Liver (tissue), 9 donors: ENCODE measurements around the gene KAT7. TPM values are rescaled to one million over a fixed set of nuclear protein-coding genes. Genes with fewer than 3 reads are reported as not detected.

ENCODE experiments used
- DNase-seq: peaks from one replicate; pipeline ENCODE4 v3.0.0-alpha.2; 2017; ENCODE audit warnings: low spot score
- H3K27ac ChIP-seq, 2 donors: one replicate each; pipeline ENCODE4 v1.7.0; 2013; ENCODE audit warnings: inconsistent platforms in 2 of 2, low read length in 2 of 2, control low read depth in 1 of 2, low read depth in 1 of 2, mild to moderate bottlenecking in 1 of 2
- H3K27me3 ChIP-seq, 4 donors: one replicate each; pipeline versions ENCODE4 v1.6.1 to v1.7.0; 2013; ENCODE audit warnings: low read length in 3 of 4, inconsistent platforms in 1 of 4, mild to moderate bottlenecking in 1 of 4, moderate library complexity in 1 of 4; ENCODE audit not compliant: control insufficient read depth in 4 of 4, insufficient read depth in 4 of 4
- H3K36me3 ChIP-seq, 4 donors: one replicate each; pipeline versions ENCODE4 v1.6.1 to v1.7.0; 2013; ENCODE audit warnings: low read length in 3 of 4, mild to moderate bottlenecking in 3 of 4, low read depth in 1 of 4, moderate library complexity in 1 of 4; ENCODE audit not compliant: control insufficient read depth in 4 of 4, insufficient read depth in 3 of 4
- H3K4me1 ChIP-seq, 4 donors: one replicate each; pipeline versions ENCODE4 v1.6.1 to v1.7.0; 2013; ENCODE audit warnings: low read length in 3 of 4, mild to moderate bottlenecking in 3 of 4, moderate library complexity in 1 of 4; ENCODE audit not compliant: control insufficient read depth in 4 of 4, insufficient read depth in 4 of 4
- H3K4me3 ChIP-seq, 3 donors: one replicate each; pipeline versions ENCODE4 v1.6.1 to v1.7.0; 2013; ENCODE audit warnings: low read length in 3 of 3, control low read depth in 1 of 3, low read depth in 1 of 3, mild to moderate bottlenecking in 1 of 3
- H3K9ac ChIP-seq, 2 donors: one replicate each; pipeline ENCODE4 v1.7.0; 2013; ENCODE audit warnings: low read length in 2 of 2, mild to moderate bottlenecking in 2 of 2, moderate library complexity in 2 of 2, control low read depth in 1 of 2, low read depth in 1 of 2
- H3K9me3 ChIP-seq, 4 donors: one replicate each; pipeline versions ENCODE4 v1.6.1 to v1.7.0; 2013; ENCODE audit warnings: low read length in 3 of 4; ENCODE audit not compliant: control insufficient read depth in 4 of 4
- EGR1 ChIP-seq, 2 donors: IDR thresholded peaks; 2 replicates each; pipeline ENCODE4 v1.6.1; 2016 to 2018; ENCODE audit warnings: antibody characterized with exemption in 2 of 2, low read depth in 2 of 2
- FOXA1 ChIP-seq: IDR thresholded peaks from 2 replicates; pipeline ENCODE4 v1.6.1; 2016; ENCODE audit warnings: antibody characterized with exemption
- FOXA2 ChIP-seq: IDR thresholded peaks from 2 replicates; pipeline ENCODE4 v1.6.1; 2016; ENCODE audit warnings: antibody characterized with exemption
- GABPA ChIP-seq, 2 donors: IDR thresholded peaks in 1 of 2; conservative IDR thresholded peaks in 1 of 2; 2 replicates each; pipeline ENCODE4 v1.6.1; 2016; ENCODE audit warnings: antibody characterized with exemption in 2 of 2, mild to moderate bottlenecking in 1 of 2, moderate library complexity in 1 of 2
- HNF4A ChIP-seq, 2 donors: conservative IDR thresholded peaks; 2 replicates each; pipeline ENCODE4 v1.6.1; 2016; ENCODE audit warnings: antibody characterized with exemption in 2 of 2, mild to moderate bottlenecking in 2 of 2
- HNF4G ChIP-seq: IDR thresholded peaks from 2 replicates; pipeline ENCODE4 v1.6.1; 2016; ENCODE audit warnings: antibody characterized with exemption
- JUND ChIP-seq, 2 donors: IDR thresholded peaks; 2 replicates each; pipeline ENCODE4 v1.6.1; 2016; ENCODE audit warnings: antibody characterized with exemption in 2 of 2
- NR2F2 ChIP-seq: IDR thresholded peaks from 2 replicates; pipeline ENCODE4 v1.6.1; 2016; ENCODE audit warnings: antibody characterized with exemption
- RAD21 ChIP-seq, 2 donors: IDR thresholded peaks; 2 replicates each; pipeline ENCODE4 v1.6.1; 2016; ENCODE audit warnings: antibody characterized with exemption in 2 of 2, mild to moderate bottlenecking in 2 of 2
- REST ChIP-seq: IDR thresholded peaks from 2 replicates; pipeline ENCODE4 v1.6.1; 2016; ENCODE audit warnings: antibody characterized with exemption, mild to moderate bottlenecking
- RXRA ChIP-seq, 2 donors: IDR thresholded peaks; 2 replicates each; pipeline ENCODE4 v1.6.1; 2017 to 2018; ENCODE audit warnings: antibody characterized with exemption in 2 of 2, mild to moderate bottlenecking in 1 of 2
- SP1 ChIP-seq: IDR thresholded peaks from 2 replicates; pipeline ENCODE4 v1.6.1; 2018; ENCODE audit warnings: antibody characterized with exemption, mild to moderate bottlenecking
- YY1 ChIP-seq: IDR thresholded peaks from 2 replicates; pipeline ENCODE4 v1.6.1; 2016; ENCODE audit warnings: antibody characterized with exemption, mild to moderate bottlenecking
- WGBS: extraction: QIAGEN DNeasy Blood & Tissue Kit; methylation state at CpG from one replicate; pipeline ENCODE4 v1.1.7; 2013; 5-methylcytosine and 5-hydroxymethylcytosine counted together
- polyA plus RNA-seq, 2 donors: library from polyadenylated mRNA; stranded (reverse) in 1 of 2; unstranded in 1 of 2; fragments of 200-250 nt in 1 of 2; fragments of >200 nt in 1 of 2; fragmentation: Nextera tagmentation in 1 of 2; extraction: Ambion mirVana in 1 of 2; gene quantifications; one replicate each; pipeline versions ENCODE4 v1.2.1 to v1.2.3, GENCODE V29; 2013 to 2015
- total RNA-seq, 2 donors: library from RNA; depleted of rRNA; stranded (reverse); fragments of >200 nt; gene quantifications; one replicate each; pipeline ENCODE4 v1.2.3, GENCODE V29; 2014
- TF ChIP-seq, protein P1 (sequence below): fragments of 150-350 bp; IDR thresholded peaks from 2 replicates; pipeline ENCODE4 v1.5.1; 2017; ENCODE audit warnings: improper control_type of control experiment, low read depth, low read length; ENCODE audit not compliant: missing input control
- TF ChIP-seq, protein P2 (sequence below): IDR thresholded peaks from 2 replicates; pipeline ENCODE4 v1.6.1; 2016; ENCODE audit warnings: antibody characterized with exemption
- TF ChIP-seq, protein P3 (sequence below): IDR thresholded peaks from 2 replicates; pipeline ENCODE4 v1.6.1; 2016; ENCODE audit warnings: antibody characterized with exemption
- donor health status: healthy.
- donor health status: healthy.
- donor health status: healthy.
- donor health status: healthy.
- donor health status: healthy.

Gene KAT7
- total and polyA plus RNA-seq, 4 donors: 6.1 to 24.2 (median 12.6) TPM

GRCh38 chr17:49842371-49842770 is 53.9 kb downstream of the KAT7 start:
- Histone ChIP-seq H3K36me3 (no peaks in the 10 kb centered on the region), H3K27ac (no peak overlapping the region), H3K4me3 (no peak overlapping the region), H3K9me3 (no peaks in the 10 kb centered on the region), H3K27me3 (no peaks in the 10 kb centered on the region), H3K9ac (no peak overlapping the region), H3K4me1 (peaks cover 0 to 5% (median 0%) of the 10 kb centered on the region in 4 donors)
- WGBS: 78% methylated on average over 3 of the region's 3 CpGs
- TF ChIP-seq FOXA1: no peak
- TF ChIP-seq JUND (IDR thresholded peaks at IDR 0.05): no peak
- TF ChIP-seq SP1: no peak
- no peak for TF ChIP-seq HNF4G
- TF ChIP-seq RAD21 (IDR thresholded peaks at IDR 0.05): no peak
- TF ChIP-seq NR2F2: no peak
- TF ChIP-seq, protein P1, sequence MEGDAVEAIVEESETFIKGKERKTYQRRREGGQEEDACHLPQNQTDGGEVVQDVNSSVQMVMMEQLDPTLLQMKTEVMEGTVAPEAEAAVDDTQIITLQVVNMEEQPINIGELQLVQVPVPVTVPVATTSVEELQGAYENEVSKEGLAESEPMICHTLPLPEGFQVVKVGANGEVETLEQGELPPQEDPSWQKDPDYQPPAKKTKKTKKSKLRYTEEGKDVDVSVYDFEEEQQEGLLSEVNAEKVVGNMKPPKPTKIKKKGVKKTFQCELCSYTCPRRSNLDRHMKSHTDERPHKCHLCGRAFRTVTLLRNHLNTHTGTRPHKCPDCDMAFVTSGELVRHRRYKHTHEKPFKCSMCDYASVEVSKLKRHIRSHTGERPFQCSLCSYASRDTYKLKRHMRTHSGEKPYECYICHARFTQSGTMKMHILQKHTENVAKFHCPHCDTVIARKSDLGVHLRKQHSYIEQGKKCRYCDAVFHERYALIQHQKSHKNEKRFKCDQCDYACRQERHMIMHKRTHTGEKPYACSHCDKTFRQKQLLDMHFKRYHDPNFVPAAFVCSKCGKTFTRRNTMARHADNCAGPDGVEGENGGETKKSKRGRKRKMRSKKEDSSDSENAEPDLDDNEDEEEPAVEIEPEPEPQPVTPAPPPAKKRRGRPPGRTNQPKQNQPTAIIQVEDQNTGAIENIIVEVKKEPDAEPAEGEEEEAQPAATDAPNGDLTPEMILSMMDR: no peak
- TF ChIP-seq FOXA2: no peak
- TF ChIP-seq RXRA (IDR thresholded peaks at IDR 0.05): no peak
- no peak for TF ChIP-seq REST
- no peak for TF ChIP-seq EGR1 (IDR thresholded peaks at IDR 0.05; ENCODE audit: low read depth in 2 of 2)
- TF ChIP-seq, protein P2, sequence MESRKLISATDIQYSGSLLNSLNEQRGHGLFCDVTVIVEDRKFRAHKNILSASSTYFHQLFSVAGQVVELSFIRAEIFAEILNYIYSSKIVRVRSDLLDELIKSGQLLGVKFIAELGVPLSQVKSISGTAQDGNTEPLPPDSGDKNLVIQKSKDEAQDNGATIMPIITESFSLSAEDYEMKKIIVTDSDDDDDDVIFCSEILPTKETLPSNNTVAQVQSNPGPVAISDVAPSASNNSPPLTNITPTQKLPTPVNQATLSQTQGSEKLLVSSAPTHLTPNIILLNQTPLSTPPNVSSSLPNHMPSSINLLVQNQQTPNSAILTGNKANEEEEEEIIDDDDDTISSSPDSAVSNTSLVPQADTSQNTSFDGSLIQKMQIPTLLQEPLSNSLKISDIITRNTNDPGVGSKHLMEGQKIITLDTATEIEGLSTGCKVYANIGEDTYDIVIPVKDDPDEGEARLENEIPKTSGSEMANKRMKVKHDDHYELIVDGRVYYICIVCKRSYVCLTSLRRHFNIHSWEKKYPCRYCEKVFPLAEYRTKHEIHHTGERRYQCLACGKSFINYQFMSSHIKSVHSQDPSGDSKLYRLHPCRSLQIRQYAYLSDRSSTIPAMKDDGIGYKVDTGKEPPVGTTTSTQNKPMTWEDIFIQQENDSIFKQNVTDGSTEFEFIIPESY: no peak
- no peak for TF ChIP-seq YY1
- TF ChIP-seq HNF4A (conservative IDR thresholded peaks at IDR 0.05): no peak
- DNase-seq: no peak

DNA sequence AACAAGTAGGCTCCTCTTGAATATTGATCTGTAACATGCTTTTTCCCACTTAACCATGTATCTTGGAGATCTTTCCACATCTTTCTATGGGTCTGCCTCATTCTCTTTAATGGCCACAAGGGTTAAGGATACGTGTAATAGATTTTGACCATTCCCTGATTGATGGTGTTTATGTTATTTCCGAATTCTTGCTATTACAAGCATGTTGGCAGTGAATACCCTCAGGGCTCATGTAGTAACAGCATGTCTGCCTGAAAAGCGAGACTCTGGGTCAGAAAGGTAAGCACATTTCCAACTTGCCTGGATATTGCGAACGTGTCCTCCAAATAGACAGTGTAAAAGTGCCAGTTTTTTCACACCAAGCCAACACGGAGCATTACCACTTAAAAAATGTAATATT is 54.4 kb downstream of the KAT7 start:
- no peak for TF ChIP-seq FOXA2
- TF ChIP-seq HNF4G: no peak
- TF ChIP-seq, protein P3, sequence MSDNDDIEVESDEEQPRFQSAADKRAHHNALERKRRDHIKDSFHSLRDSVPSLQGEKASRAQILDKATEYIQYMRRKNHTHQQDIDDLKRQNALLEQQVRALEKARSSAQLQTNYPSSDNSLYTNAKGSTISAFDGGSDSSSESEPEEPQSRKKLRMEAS: no peak
- no peak for TF ChIP-seq GABPA (IDR thresholded peaks at IDR 0.05 in 1 of 2, conservative IDR thresholded peaks at IDR 0.05 in 1 of 2)
- Histone ChIP-seq H3K4me3 (no peak overlapping the region), H3K4me1 (peaks cover 0 to 5% (median 0%) of the 10 kb centered on the region in 4 donors), H3K36me3 (no peaks in the 10 kb centered on the region), H3K27ac (no peak overlapping the region), H3K9ac (no peak overlapping the region), H3K9me3 (no peaks in the 10 kb centered on the region), H3K27me3 (no peaks in the 10 kb centered on the region)
- no peak for DNase-seq
- 91% methylated on average over 6 of the region's 6 CpGs for WGBS
